ENCODE data around the gene RAPGEF1.
"Not testable (repeated sequence)": the region's sequence is repeated elsewhere in the genome, so short reads cannot be mapped to it uniquely, and the experiment has no call there.

Gene RAPGEF1

GRCh38 chr9:131739959-131740648, at the start of gene RAPGEF1:
Gene RAPGEF1 (minus strand): TSS chr9:131740076. CDS start chr9:131739830, 246 bp downstream.
- DNase-seq (ENCODE audit: low read depth) = peak; percentile 93

GRCh38 chr9:131788851-131789250, 49.0 kb upstream of the RAPGEF1 start:
- DNase-seq (ENCODE audit: low read depth) = no peak

GRCh38 chr9:131787838-131788237, 48.0 kb upstream of the RAPGEF1 start:
- no peak for DNase-seq (ENCODE audit: low read depth)

GRCh38 chr9:131784748-131785501, 45.0 kb upstream of the RAPGEF1 start:
- DNase-seq (ENCODE audit: low read depth) = no peak

GRCh38 chr9:131781069-131781468, 41.2 kb upstream of the RAPGEF1 start:
- DNase-seq (ENCODE audit: low read depth) = no peak

- DNase-seq (ENCODE audit: low read depth) = no peak
Measured at GRCh38 chr9:131776473-131776872, 36.6 kb upstream of the RAPGEF1 start.

GRCh38 chr9:131776036-131776435, 36.2 kb upstream of the RAPGEF1 start:
- no peak for DNase-seq (ENCODE audit: low read depth)

- no peak for DNase-seq (ENCODE audit: low read depth)
Measured at GRCh38 chr9:131774636-131775035, 34.8 kb upstream of the RAPGEF1 start.

GRCh38 chr9:131773911-131774379, 34.1 kb upstream of the RAPGEF1 start:
- DNase-seq (ENCODE audit: low read depth) = no peak

GRCh38 chr9:131772940-131773339, 33.1 kb upstream of the RAPGEF1 start:
- no peak for DNase-seq (ENCODE audit: low read depth)

GRCh38 chr9:131771646-131772045, 31.8 kb upstream of the RAPGEF1 start:
- DNase-seq (ENCODE audit: low read depth) = no peak

- DNase-seq (ENCODE audit: low read depth) = no peak
Measured at GRCh38 chr9:131769361-131769760, 29.5 kb upstream of the RAPGEF1 start.

GRCh38 chr9:131764568-131764967, 24.7 kb upstream of the RAPGEF1 start:
- DNase-seq (ENCODE audit: low read depth) = no peak

GRCh38 chr9:131762356-131762932, 22.6 kb upstream of the RAPGEF1 start:
- DNase-seq (ENCODE audit: low read depth) = peak; percentile 67

- DNase-seq (ENCODE audit: low read depth) = no peak
Measured at GRCh38 chr9:131759017-131759647, 19.3 kb upstream of the RAPGEF1 start.

- DNase-seq (ENCODE audit: low read depth) = no peak
Measured at GRCh38 chr9:131757549-131757948, 17.7 kb upstream of the RAPGEF1 start.

- peak; percentile 64 for DNase-seq (ENCODE audit: low read depth)
Measured at GRCh38 chr9:131755541-131756198, 15.8 kb upstream of the RAPGEF1 start.

GRCh38 chr9:131754846-131755245, 15.0 kb upstream of the RAPGEF1 start:
- DNase-seq (ENCODE audit: low read depth) = no peak

GRCh38 chr9:131753751-131754150, 13.9 kb upstream of the RAPGEF1 start:
- not testable (repeated sequence) for DNase-seq (ENCODE audit: low read depth)

- DNase-seq (ENCODE audit: low read depth) = no peak
Measured at GRCh38 chr9:131752231-131752884, 12.5 kb upstream of the RAPGEF1 start.

- DNase-seq (ENCODE audit: low read depth) = no peak
Measured at GRCh38 chr9:131748411-131748955, 8.6 kb upstream of the RAPGEF1 start.

All from stimulated activated CD8-positive, alpha-beta memory T cell treated with anti-CD3 and anti-CD28 coated beads, Interleukin-15, amount 100 ng/mL, for 24 hours (primary cell).